HG02840 (cell line): Measurements from ENCODE around the gene CYP27C1.

Source experiments
- ATAC-seq: cut with Tn5 transposase; IDR thresholded peaks from one replicate; pipeline ENCODE4 v1.9.1; 2021; ENCODE audit warnings: mild to moderate bottlenecking, moderate library complexity, moderate number of reproducible peaks; ENCODE audit not compliant: unreplicated experiment, low FRiP score

Gene CYP27C1

DNA sequence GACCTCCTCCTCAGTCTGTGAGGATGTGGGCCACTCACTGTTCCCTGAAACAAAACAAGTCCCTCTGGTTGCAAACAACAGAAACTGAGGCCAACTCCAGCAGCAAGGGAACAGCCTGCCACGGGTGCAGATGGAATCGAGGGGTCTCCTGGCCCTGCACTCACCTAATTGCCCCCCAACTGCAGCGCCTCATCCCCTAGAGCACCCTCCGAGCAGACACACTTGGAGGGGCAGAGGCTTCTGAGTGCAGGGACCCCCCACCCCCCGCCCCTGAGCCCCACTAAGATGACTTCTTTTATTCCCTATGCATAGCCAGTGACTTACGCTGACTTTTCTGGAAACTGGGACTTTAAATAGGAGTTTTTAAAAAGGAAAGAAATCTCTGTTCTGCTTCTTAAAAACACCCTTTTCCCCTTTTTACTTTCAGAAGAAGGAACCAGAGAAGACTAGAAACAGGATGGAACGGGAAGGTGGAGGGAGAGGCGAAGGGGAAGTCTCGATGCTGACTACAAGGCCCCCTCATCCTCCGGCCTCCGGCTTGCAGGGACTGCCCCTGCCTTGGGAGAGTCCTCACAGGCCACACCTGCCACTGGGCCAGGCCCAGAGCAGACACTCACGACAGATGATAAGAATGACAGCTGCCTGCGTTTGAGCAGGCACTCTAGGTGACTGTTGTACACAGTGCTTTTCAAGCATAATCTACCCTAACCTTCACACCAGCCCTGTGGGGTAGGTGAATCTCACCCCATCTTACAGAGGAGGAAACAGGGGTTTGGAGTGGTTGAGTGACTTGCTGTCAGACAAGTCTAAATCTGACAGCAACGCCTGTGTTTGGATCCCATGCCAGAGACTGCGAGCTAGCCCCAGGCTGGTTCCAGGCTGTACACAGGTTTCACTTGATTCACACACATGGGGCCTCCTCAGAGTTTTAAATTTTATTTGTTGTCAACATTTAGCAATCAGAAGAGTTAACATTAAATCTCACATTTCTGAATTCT lies 85.0 kb downstream of the CYP27C1 start:
- ATAC-seq: no peak

DNA sequence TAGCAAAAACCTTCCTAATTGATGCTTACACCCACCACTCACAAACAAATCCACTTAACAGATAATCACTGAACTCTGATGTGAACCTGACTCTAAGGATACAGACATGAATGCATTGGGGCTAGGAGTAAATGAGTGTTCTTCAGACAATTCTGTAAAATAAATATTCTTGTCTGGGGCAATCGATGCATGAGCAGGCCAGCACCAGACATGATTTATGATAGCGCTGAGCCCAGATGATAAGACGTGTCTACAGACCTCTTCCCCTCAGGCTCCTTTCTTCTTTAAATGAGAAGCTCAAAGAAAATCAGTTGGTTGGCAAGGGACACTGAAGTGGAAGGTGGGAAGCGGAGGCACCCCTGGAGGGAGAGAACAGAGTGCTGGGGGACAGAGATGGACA lies 85.9 kb downstream of the CYP27C1 start:
- no peak for ATAC-seq
